Neural cell (in vitro differentiated cells): ENCODE data around the gene KRT38. TPM values are rescaled to one million over a fixed set of nuclear protein-coding genes. Genes with fewer than 3 reads are reported as not detected.

Experiments
- H2AFZ ChIP-seq: fragments of 200-600, 300-800 bp; sonication (generic), shearing (Covaris generic); 2 replicates; pipeline ENCODE4 v1.6.0; 2014; ENCODE audit warnings: low read depth, mild to moderate bottlenecking, antibody characterized with exemption, low read length, moderate library complexity
- H3F3A ChIP-seq: fragments of 200-600 bp; shearing (Covaris generic); 2 replicates; pipeline ENCODE4 v1.6.1; 2016; ENCODE audit warnings: mild to moderate bottlenecking, moderate library complexity, mixed read lengths, antibody characterized with exemption, low read length; ENCODE audit not compliant: insufficient read depth, poor library complexity, severe bottlenecking
- H3K27ac ChIP-seq: fragments of 200-600, 300-800 bp; sonication (generic), shearing (Covaris generic); 2 replicates; pipeline ENCODE4 v1.5.1; 2014; ENCODE audit warnings: mild to moderate bottlenecking, low read length, moderate library complexity
- H3K27me3 ChIP-seq: fragments of 300-800, 200-600 bp; sonication (generic), shearing (Covaris generic); 2 replicates; pipeline ENCODE4 v1.6.0; 2014; ENCODE audit warnings: mild to moderate bottlenecking, low read depth, low read length, moderate library complexity; ENCODE audit not compliant: insufficient read depth
- H3K36me3 ChIP-seq: fragments of 300-800, 200-600 bp; sonication (generic), shearing (Covaris generic); 2 replicates; pipeline ENCODE4 v1.5.1; 2014; ENCODE audit warnings: mild to moderate bottlenecking, antibody characterized with exemption, low read length, moderate library complexity; ENCODE audit not compliant: insufficient read depth
- H3K4me2 ChIP-seq: fragments of 300-800, 200-600 bp; sonication (generic), shearing (Covaris generic); 2 replicates; pipeline ENCODE4 v1.6.0; 2014; ENCODE audit warnings: mild to moderate bottlenecking, low read length
- H3K4me3 ChIP-seq: fragments of 300-800, 200-600 bp; sonication (generic), shearing (Covaris generic); 2 replicates; pipeline ENCODE4 v1.5.1; 2014; ENCODE audit warnings: mild to moderate bottlenecking, low read length, moderate library complexity
- H3K79me2 ChIP-seq: fragments of 200-600 bp; shearing (Covaris generic); replicated peaks from 2 replicates; pipeline ENCODE4 v1.6.0; 2014; ENCODE audit warnings: mild to moderate bottlenecking, low read length, moderate library complexity; ENCODE audit not compliant: insufficient read depth
- H3K9ac ChIP-seq: fragments of 300-800, 200-600 bp; sonication (generic), shearing (Covaris generic); 2 replicates; pipeline ENCODE4 v1.6.1; 2016; ENCODE audit warnings: mild to moderate bottlenecking, low read length, mixed read lengths
- H3K9me2 ChIP-seq: fragments of 200-600 bp; shearing (Covaris generic); 2 replicates; pipeline ENCODE4 v1.6.1; 2016; ENCODE audit warnings: mild to moderate bottlenecking, low read length, mixed read lengths; ENCODE audit not compliant: insufficient read depth
- H3K9me3 ChIP-seq: fragments of 200-600, 300-800 bp; sonication (generic), shearing (Covaris generic); 2 replicates; pipeline ENCODE4 v1.6.1; 2016; ENCODE audit warnings: mild to moderate bottlenecking, mixed run types, low read length, moderate library complexity, mixed read lengths
- H4K20me1 ChIP-seq: fragments of 200-600 bp; shearing (Covaris generic); 2 replicates; pipeline ENCODE4 v1.6.1; 2016; ENCODE audit warnings: mild to moderate bottlenecking, mixed run types; ENCODE audit not compliant: insufficient read depth
- EP300 ChIP-seq: fragments of 450-650 bp; conservative IDR thresholded peaks from 2 replicates; pipeline ENCODE4 v1.6.1; 2014; ENCODE audit warnings: antibody characterized with exemption, mild to moderate bottlenecking, moderate library complexity; ENCODE audit not compliant: poor library complexity, severe bottlenecking
- EZH2 ChIP-seq: fragments of 200-600, 300-800 bp; shearing (Covaris generic), sonication (generic); IDR thresholded peaks from 2 replicates; pipeline ENCODE4 v1.6.1; 2014; ENCODE audit warnings: antibody characterized with exemption, low read length, borderline replicate concordance, mild to moderate bottlenecking; ENCODE audit not compliant: insufficient read depth, poor library complexity, severe bottlenecking
- MXI1 ChIP-seq: fragments of 450-650 bp; conservative IDR thresholded peaks from 2 replicates; pipeline ENCODE4 v1.6.1; 2014; ENCODE audit warnings: antibody characterized with exemption, mild to moderate bottlenecking; ENCODE audit not compliant: poor library complexity, severe bottlenecking
- POLR2AphosphoS5 ChIP-seq: IDR thresholded peaks from 2 replicates; pipeline ENCODE4 v1.6.1; 2012
- RAD21 ChIP-seq: fragments of 450-650 bp; conservative IDR thresholded peaks from 2 replicates; pipeline ENCODE4 v1.6.1; 2014; ENCODE audit warnings: antibody characterized with exemption, mild to moderate bottlenecking, moderate library complexity
- REST ChIP-seq: IDR thresholded peaks from 2 replicates; pipeline ENCODE4 v1.6.1; 2012; ENCODE audit warnings: borderline replicate concordance
- SMC3 ChIP-seq: fragments of 450-650 bp; conservative IDR thresholded peaks from 2 replicates; pipeline ENCODE4 v1.6.1; 2014; ENCODE audit warnings: antibody characterized with exemption, mild to moderate bottlenecking, moderate library complexity; ENCODE audit not compliant: poor library complexity
- TAF1 ChIP-seq: IDR thresholded peaks from 2 replicates; pipeline ENCODE4 v1.6.1; 2012; ENCODE audit warnings: low read depth
- polyA plus RNA-seq: library from polyadenylated mRNA; depleted of rRNA; stranded (reverse); fragments of >200 nt; gene quantifications from 2 replicates; pipeline ENCODE4 v1.2.3, GENCODE V29; 2014
- TF ChIP-seq, protein P1 (sequence below): fragments of 450-650 bp; IDR thresholded peaks from 2 replicates; pipeline ENCODE4 v1.5.1; 2014; ENCODE audit warnings: antibody characterized with exemption, mild to moderate bottlenecking, moderate library complexity; ENCODE audit not compliant: poor library complexity, severe bottlenecking

Gene KRT38
- polyA plus RNA-seq, 1 donor from 2014 or later, result not detected

GRCh38 chr17:41444640-41445039 is 3.9 kb upstream of the KRT38 start:
- Histone ChIP-seq H3K9me3 (no peaks in the 10 kb centered on the region), H3K36me3 (no peaks in the 10 kb centered on the region), H2AFZ (no peak overlapping the region), H3K9me2 (no peaks in the 10 kb centered on the region), H4K20me1 (no peaks in the 10 kb centered on the region), H3F3A (no peaks in the 10 kb centered on the region), H3K9ac (no peak overlapping the region), H3K4me2 (no peak overlapping the region), H3K27ac (no peak overlapping the region), H3K79me2 (no peaks in the 10 kb centered on the region), H3K4me3 (no peak overlapping the region), H3K27me3 (no peaks in the 10 kb centered on the region)
- TF ChIP-seq MXI1 (no peak), POLR2AphosphoS5 (no peak), EZH2 (no peak), TAF1 (no peak), SMC3 (no peak), REST (no peak), RAD21 (no peak), EP300 (no peak)
- TF ChIP-seq, protein P1, sequence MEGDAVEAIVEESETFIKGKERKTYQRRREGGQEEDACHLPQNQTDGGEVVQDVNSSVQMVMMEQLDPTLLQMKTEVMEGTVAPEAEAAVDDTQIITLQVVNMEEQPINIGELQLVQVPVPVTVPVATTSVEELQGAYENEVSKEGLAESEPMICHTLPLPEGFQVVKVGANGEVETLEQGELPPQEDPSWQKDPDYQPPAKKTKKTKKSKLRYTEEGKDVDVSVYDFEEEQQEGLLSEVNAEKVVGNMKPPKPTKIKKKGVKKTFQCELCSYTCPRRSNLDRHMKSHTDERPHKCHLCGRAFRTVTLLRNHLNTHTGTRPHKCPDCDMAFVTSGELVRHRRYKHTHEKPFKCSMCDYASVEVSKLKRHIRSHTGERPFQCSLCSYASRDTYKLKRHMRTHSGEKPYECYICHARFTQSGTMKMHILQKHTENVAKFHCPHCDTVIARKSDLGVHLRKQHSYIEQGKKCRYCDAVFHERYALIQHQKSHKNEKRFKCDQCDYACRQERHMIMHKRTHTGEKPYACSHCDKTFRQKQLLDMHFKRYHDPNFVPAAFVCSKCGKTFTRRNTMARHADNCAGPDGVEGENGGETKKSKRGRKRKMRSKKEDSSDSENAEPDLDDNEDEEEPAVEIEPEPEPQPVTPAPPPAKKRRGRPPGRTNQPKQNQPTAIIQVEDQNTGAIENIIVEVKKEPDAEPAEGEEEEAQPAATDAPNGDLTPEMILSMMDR, result no peak

DNA sequence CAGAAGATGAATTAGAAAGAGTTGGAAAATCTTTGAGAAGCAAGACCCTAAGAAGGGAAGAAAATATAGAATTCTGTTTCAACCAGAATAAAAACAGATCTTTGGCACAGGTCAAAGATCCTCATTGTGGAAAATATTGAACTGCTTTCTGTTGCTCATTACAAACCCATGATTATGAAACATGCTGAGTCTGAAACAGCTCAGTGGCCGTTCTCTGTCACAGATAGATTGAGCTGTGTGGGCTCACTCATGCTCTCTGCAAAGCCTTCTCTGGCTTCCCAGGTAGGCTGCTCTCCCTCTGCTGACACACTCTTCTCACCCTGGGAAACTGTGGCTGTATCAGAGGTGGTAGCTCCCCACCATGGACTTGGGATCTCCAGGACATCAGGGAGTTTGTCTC is 3.4 kb upstream of the KRT38 start:
- no peaks in the 10 kb centered on the region for H3K9me3 ChIP-seq
- no peak overlapping the region for H3K9ac ChIP-seq
- H3F3A ChIP-seq, result no peaks in the 10 kb centered on the region
- no peak overlapping the region for H2AFZ ChIP-seq
- TF ChIP-seq SMC3, result no peak
- TF ChIP-seq POLR2AphosphoS5, result no peak
- TF ChIP-seq, protein P1, result no peak
- TF ChIP-seq RAD21, result no peak
- no peak for TF ChIP-seq REST
- no peaks in the 10 kb centered on the region for H3K36me3 ChIP-seq
- no peak overlapping the region for H3K27ac ChIP-seq
- H3K9me2 ChIP-seq, result no peaks in the 10 kb centered on the region
- no peaks in the 10 kb centered on the region for H3K27me3 ChIP-seq
- no peak overlapping the region for H3K4me2 ChIP-seq
- H3K4me3 ChIP-seq, result no peak overlapping the region
- no peaks in the 10 kb centered on the region for H3K79me2 ChIP-seq
- no peaks in the 10 kb centered on the region for H4K20me1 ChIP-seq
